Hepatocyte (in vitro differentiated cells): ENCODE measurements around the gene KYAT1. TPM values are rescaled to one million over a fixed set of nuclear protein-coding genes. Genes with fewer than 3 reads are reported as not detected.
A peak's percentile ranks its signal among the peaks of the same experiment; 100 is the strongest.

Experiments used
- DNase-seq: peaks from one replicate; pipeline ENCODE4 v3.0.0-alpha.2; 2016; ENCODE audit warnings: low spot score
- H2AFZ ChIP-seq: fragments of 200-600 bp; sonication (generic); 2 replicates; pipeline ENCODE4 v1.6.0; 2016; ENCODE audit warnings: antibody characterized with exemption, mild to moderate bottlenecking
- H3K27ac ChIP-seq: fragments of 200-600 bp; sonication (generic); 2 replicates; pipeline ENCODE4 v1.5.1; 2016; ENCODE audit warnings: mild to moderate bottlenecking
- H3K27me3 ChIP-seq: fragments of 200-600 bp; sonication (generic); 2 replicates; pipeline ENCODE4 v1.6.1; 2016
- H3K36me3 ChIP-seq: fragments of 200-600 bp; sonication (generic); replicated peaks from 2 replicates; pipeline ENCODE4 v1.5.1; 2016; ENCODE audit warnings: low read depth; ENCODE audit not compliant: insufficient read depth
- H3K4me1 ChIP-seq: fragments of 200-600 bp; sonication (generic); 2 replicates; pipeline ENCODE4 v1.5.1; 2016; ENCODE audit warnings: mild to moderate bottlenecking, moderate library complexity; ENCODE audit not compliant: insufficient read depth
- H3K4me2 ChIP-seq: fragments of 200-600 bp; sonication (generic); 2 replicates; pipeline ENCODE4 v1.6.0; 2016
- H3K4me3 ChIP-seq: fragments of 200-600 bp; sonication (generic); 2 replicates; pipeline ENCODE4 v1.5.1; 2016; ENCODE audit warnings: mild to moderate bottlenecking
- H3K79me2 ChIP-seq: fragments of 200-600 bp; sonication (generic); 2 replicates; pipeline ENCODE4 v1.6.0; 2017; ENCODE audit warnings: mild to moderate bottlenecking
- H3K9me2 ChIP-seq: fragments of 200-600 bp; sonication (generic); replicated peaks from 2 replicates; pipeline ENCODE4 v1.6.0; 2017; ENCODE audit warnings: mild to moderate bottlenecking; ENCODE audit not compliant: insufficient read depth
- H3K9me3 ChIP-seq: fragments of 200-600 bp; sonication (generic); 2 replicates; pipeline ENCODE4 v1.5.1; 2016; ENCODE audit warnings: low read depth, mild to moderate bottlenecking
- H4K20me1 ChIP-seq: fragments of 200-600 bp; sonication (generic); 2 replicates; pipeline ENCODE4 v1.6.0; 2016; ENCODE audit warnings: mild to moderate bottlenecking; ENCODE audit not compliant: insufficient read depth, poor library complexity, severe bottlenecking
- EZH2 ChIP-seq: fragments of 200-600 bp; sonication (generic); IDR thresholded peaks from 2 replicates; pipeline ENCODE4 v1.6.1; 2016; ENCODE audit warnings: antibody characterized with exemption, mild to moderate bottlenecking, borderline replicate concordance
- EZH2phosphoT487 ChIP-seq: fragments of 200-600 bp; sonication (generic); IDR thresholded peaks from one replicate; pipeline ENCODE4 v1.6.1; 2018; ENCODE audit warnings: antibody characterized with exemption, mild to moderate bottlenecking, low read depth, moderate library complexity; ENCODE audit not compliant: unreplicated experiment, severe bottlenecking
- WGBS: methylation state at CpG from one replicate; pipeline ENCODE4 v1.1.6; 2016; ENCODE audit warnings: low lambda C conversion rate; ENCODE audit errors: missing lambda C conversion rate; 5-methylcytosine and 5-hydroxymethylcytosine counted together
- polyA plus RNA-seq: library from polyadenylated mRNA; unstranded; fragments of >200 nt; fragmentation: Nextera tagmentation; extraction: Ambion mirVana; gene quantifications from 2 replicates; pipeline ENCODE4 v1.2.1, GENCODE V29; 2016
- total RNA-seq: library from RNA; depleted of rRNA; stranded (reverse); fragments of >200 nt; gene quantifications from 2 replicates; pipeline ENCODE4 v1.2.3, GENCODE V29; 2014
- TF ChIP-seq, protein P1 (sequence below): fragments of 200-600 bp; sonication (generic); IDR thresholded peaks from 2 replicates; pipeline ENCODE4 v1.5.1; 2016; ENCODE audit warnings: antibody characterized with exemption, mild to moderate bottlenecking; ENCODE audit not compliant: poor library complexity

The KYAT1 gene
- total and polyA plus RNA-seq, 2 experiments from 2014 or later = 5.1 to 8.7 TPM

DNA sequence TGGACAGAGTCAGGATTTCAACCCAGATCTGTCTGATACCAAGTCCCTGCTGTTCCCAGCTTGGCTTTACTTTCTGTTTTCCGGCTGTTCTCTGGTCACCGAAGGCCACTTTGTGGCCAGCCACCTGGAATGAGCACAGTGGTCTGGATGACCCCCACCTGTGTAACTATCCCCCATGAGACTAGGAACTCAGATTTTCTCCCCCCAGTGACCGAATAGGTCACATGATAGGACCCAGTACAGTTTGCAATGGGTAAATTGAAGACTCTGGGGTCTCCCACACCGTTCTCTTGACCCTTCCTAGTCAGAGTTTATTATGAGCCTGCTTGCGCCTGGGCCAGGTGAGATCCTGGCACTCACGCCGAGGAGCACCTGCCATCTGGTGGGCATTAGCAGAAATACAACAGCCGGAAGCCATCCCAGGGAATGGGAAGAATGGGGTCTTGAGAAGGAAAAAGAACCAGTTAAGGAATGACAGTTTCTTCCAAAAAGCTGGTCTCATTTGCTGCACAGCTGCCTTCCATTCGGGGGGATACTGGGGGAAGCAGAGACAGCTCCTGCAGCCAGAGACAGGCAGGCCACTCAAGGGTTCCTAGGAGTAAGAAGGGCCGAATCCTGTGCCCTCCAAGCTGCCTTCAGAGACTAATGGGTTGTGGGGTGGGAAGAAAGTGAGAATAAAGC, 46.1 kb upstream of the KYAT1 start:
- H3K4me3 ChIP-seq = no peak overlapping the region
- H3K27me3 ChIP-seq = no peaks in the 10 kb centered on the region
- no peak overlapping the region for H3K4me2 ChIP-seq
- no peaks in the 10 kb centered on the region for H3K9me3 ChIP-seq
- H3K9me2 ChIP-seq = no peaks in the 10 kb centered on the region
- H3K79me2 ChIP-seq = peaks cover 7% of the 10 kb centered on the region
- no peaks in the 10 kb centered on the region for H4K20me1 ChIP-seq
- no peak overlapping the region for H3K27ac ChIP-seq
- 40% methylated on average over 10 of the region's 10 CpGs for WGBS
- peak; percentile 75 for DNase-seq
- no peaks in the 10 kb centered on the region for H3K4me1 ChIP-seq
- no peaks in the 10 kb centered on the region for H3K36me3 ChIP-seq
- TF ChIP-seq, protein P1, sequence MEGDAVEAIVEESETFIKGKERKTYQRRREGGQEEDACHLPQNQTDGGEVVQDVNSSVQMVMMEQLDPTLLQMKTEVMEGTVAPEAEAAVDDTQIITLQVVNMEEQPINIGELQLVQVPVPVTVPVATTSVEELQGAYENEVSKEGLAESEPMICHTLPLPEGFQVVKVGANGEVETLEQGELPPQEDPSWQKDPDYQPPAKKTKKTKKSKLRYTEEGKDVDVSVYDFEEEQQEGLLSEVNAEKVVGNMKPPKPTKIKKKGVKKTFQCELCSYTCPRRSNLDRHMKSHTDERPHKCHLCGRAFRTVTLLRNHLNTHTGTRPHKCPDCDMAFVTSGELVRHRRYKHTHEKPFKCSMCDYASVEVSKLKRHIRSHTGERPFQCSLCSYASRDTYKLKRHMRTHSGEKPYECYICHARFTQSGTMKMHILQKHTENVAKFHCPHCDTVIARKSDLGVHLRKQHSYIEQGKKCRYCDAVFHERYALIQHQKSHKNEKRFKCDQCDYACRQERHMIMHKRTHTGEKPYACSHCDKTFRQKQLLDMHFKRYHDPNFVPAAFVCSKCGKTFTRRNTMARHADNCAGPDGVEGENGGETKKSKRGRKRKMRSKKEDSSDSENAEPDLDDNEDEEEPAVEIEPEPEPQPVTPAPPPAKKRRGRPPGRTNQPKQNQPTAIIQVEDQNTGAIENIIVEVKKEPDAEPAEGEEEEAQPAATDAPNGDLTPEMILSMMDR = peak; percentile 84
- no peak for TF ChIP-seq EZH2phosphoT487
- no peak for TF ChIP-seq EZH2
- H2AFZ ChIP-seq = no peak overlapping the region

DNA sequence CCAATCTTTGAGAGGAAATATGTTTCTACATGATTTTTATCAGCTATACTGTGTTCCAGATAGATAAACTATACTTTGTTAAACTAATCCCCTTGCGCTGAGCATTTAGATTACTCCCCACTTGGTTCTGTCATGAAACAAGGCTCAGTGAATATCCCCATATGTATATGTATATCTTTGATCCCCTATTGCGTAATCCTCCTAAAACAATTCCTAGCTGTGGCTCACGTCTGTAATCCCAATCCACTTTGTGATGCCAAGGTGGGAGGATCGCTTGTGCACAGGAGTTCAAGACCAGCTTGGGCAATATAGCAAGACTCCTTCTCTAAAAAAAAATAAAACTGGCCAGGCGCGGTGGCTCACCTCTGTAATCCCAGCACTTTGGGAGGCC, 41.7 kb upstream of the KYAT1 start:
- no peaks in the 10 kb centered on the region for H4K20me1 ChIP-seq
- no peak overlapping the region for H3K4me3 ChIP-seq
- H3K36me3 ChIP-seq = no peaks in the 10 kb centered on the region
- TF ChIP-seq EZH2 = no peak
- no peak for TF ChIP-seq EZH2phosphoT487
- TF ChIP-seq, protein P1 = no peak
- no peaks in the 10 kb centered on the region for H3K27me3 ChIP-seq
- H3K79me2 ChIP-seq = peaks cover 7% of the 10 kb centered on the region
- no peak for DNase-seq
- no peak overlapping the region for H2AFZ ChIP-seq
- H3K9me3 ChIP-seq = no peaks in the 10 kb centered on the region
- H3K4me2 ChIP-seq = no peak overlapping the region
- H3K27ac ChIP-seq = no peak overlapping the region
- WGBS = 90% methylated on average over 6 of the region's 6 CpGs
- no peaks in the 10 kb centered on the region for H3K9me2 ChIP-seq
- peaks cover 24% of the 10 kb centered on the region for H3K4me1 ChIP-seq

DNA sequence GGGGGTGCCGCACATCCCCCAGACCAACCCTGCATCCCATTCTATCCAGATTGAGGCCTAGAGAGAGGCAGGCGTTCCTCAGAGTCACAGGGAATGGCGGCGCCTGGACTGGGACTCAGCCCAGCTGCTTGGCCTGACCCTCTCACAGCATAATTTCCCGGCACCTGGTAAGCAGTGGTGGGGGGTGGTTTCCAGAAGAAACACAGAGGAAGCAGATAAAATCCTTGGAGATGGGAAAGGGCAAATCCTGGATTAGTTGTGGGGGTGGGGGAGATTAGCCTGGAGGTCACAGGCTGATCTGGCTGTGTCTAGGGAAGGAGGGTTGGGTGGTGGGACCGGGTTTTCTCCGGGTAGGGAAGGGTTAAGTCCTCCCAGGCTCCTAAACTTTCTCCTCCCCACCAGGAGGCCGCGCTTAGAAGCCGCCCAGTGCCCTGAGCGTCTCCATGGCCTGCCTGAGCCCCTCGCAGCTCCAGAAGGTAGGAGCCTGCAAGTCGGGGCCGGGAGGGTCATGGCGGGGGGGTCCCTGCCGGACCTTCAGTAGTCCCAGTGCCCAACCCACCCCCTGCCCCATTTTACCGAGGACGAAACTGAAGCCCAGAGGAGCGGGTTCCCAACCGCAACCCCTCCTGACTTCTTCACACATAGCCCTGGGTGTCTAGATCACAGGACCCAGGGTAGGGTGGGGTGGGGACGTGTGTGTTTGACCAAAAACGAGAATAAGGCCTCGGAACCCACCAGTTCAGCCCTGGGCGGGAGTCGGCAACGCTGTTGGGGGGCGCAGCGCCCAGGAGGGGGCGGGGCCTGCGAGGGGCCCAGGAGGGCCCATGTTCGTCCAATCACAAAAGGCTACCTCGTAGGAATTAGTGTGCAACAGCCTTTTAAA, 40.4 kb upstream of the KYAT1 start:
- Histone ChIP-seq H3K9me2 (no peaks in the 10 kb centered on the region), H4K20me1 (no peaks in the 10 kb centered on the region), H2AFZ (peak overlapping the region; percentile 75), H3K27ac (peak overlapping the region; percentile 89), H3K4me3 (peak overlapping the region; percentile 40), H3K4me2 (peak overlapping the region; percentile 69), H3K36me3 (no peaks in the 10 kb centered on the region), H3K9me3 (no peaks in the 10 kb centered on the region), H3K79me2 (peaks cover 7% of the 10 kb centered on the region), H3K4me1 (peaks cover 24% of the 10 kb centered on the region), H3K27me3 (no peaks in the 10 kb centered on the region)
- peak; percentile 80 for DNase-seq
- WGBS = 5% methylated on average over 26 of the region's 32 CpGs
- TF ChIP-seq EZH2phosphoT487 = no peak
- TF ChIP-seq EZH2 = no peak
- TF ChIP-seq, protein P1 = no peak
